HG02588 (cell line): ENCODE results near the gene BID.

Experiments used
- ATAC-seq: cut with Tn5 transposase; IDR thresholded peaks from one replicate; pipeline ENCODE4 v1.9.1; 2021; ENCODE audit warnings: mild to moderate bottlenecking, moderate library complexity; ENCODE audit not compliant: unreplicated experiment

The BID gene

GRCh38 chr22:17739196-17739975 is 34.9 kb downstream of the BID start:
- ATAC-seq, result no peak

- ATAC-seq, result no peak
Observed at GRCh38 chr22:17738386-17739128, 35.7 kb downstream of the BID start.

- ATAC-seq, result no peak
Observed at GRCh38 chr22:17734187-17734586, 40.1 kb downstream of the BID start.

GRCh38 chr22:17733466-17733865 is 40.8 kb downstream of the BID start:
- ATAC-seq, result no peak

GRCh38 chr22:17732251-17732854 is 41.9 kb downstream of the BID start:
- ATAC-seq, result no peak

DNA sequence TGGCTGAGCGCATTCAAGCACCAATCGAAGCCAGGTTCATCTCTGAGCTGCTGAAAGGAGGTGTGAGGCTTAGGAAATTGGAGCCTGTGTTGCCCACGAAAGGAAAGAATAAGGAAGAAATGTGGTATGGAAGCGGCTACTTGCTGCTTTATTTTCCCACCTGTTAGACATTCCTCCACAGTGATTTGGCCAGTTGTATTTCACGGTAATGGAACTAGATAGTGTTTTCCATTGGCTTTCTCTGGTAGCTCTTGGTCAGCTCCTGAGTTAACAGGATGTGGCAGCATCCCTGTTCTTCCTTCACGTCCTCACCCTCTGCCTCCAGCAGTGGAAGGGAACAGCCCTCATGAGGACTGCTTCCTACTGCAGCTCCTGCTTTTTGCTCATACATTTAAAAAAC is 44.7 kb downstream of the BID start:
- ATAC-seq, result no peak

DNA sequence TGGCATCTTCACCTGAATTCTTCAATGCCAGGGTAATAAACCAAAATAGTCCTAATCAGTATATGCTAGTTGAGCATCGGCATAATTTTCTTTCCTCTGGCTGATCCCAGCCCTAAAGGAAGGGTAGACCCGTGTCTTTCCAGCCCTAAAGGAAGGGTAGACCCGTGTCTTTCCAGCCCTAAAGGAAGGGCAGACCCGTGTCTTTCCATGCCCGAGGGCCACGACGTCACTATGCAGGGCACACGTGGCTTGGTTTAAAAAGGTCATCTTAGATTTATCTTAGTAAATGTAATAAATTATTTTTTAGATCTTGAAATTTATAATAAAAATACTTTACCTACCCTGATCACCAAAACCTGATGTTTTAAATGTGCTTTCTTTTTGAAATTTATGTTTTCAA is 45.5 kb downstream of the BID start:
- no peak for ATAC-seq

DNA sequence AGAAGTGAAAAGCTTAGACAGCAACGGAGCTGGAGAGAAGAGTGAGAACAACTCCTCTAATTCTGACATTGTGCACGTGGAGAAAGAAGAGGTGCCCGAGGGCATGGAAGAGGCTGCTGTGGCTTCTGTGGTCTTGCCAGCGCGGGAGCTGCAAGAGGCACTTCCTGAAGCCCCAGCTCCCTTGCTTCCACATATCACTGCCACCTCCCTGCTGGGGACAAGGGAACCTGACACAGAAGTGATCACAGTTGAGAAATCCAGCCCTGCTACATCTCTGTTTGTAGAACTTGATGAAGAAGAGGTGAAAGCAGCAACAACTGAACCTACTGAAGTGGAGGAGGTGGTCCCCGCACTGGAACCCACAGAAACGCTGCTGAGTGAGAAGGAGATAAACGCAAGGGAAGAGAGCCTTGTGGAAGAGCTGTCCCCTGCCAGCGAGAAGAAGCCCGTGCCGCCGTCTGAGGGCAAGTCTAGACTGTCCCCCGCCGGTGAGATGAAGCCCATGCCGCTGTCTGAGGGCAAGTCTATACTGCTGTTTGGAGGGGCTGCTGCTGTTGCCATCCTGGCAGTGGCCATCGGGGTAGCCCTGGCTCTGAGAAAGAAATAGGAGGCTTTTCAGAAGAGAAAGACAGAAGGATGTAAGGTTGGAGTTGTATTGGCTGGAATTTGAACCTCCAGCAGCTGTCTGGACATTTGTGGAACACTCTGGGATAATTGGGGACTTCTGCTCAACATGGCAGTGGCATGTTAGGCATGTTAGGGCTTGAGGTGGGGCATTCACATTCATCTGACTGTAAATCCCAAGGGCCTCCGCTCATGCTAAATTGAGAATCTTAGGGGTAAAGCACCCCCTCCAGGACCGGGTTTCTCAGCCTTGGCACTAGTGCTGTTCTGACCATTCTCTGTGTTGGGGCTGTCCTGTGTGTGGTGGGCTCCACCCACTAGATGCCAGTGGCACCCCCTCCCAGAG is 47.1 kb downstream of the BID start:
- no peak for ATAC-seq

GRCh38 chr22:17726006-17726927 is 48.0 kb downstream of the BID start:
- ATAC-seq, result no peak

DNA sequence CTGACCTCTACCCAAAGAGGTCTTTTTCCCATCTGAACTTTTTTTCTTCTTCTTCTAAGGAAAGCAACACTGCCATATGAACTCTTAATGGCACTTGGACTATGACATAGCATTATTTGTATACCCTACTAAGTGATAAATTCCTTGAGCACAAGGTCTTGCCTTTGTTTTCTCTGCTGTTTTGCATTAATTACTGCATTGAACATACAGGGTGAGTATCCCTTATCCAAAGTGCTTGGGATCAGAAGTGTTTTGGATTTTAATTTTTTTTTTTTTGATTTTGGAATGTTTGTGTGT is 48.8 kb downstream of the BID start:
- ATAC-seq, result no peak

DNA sequence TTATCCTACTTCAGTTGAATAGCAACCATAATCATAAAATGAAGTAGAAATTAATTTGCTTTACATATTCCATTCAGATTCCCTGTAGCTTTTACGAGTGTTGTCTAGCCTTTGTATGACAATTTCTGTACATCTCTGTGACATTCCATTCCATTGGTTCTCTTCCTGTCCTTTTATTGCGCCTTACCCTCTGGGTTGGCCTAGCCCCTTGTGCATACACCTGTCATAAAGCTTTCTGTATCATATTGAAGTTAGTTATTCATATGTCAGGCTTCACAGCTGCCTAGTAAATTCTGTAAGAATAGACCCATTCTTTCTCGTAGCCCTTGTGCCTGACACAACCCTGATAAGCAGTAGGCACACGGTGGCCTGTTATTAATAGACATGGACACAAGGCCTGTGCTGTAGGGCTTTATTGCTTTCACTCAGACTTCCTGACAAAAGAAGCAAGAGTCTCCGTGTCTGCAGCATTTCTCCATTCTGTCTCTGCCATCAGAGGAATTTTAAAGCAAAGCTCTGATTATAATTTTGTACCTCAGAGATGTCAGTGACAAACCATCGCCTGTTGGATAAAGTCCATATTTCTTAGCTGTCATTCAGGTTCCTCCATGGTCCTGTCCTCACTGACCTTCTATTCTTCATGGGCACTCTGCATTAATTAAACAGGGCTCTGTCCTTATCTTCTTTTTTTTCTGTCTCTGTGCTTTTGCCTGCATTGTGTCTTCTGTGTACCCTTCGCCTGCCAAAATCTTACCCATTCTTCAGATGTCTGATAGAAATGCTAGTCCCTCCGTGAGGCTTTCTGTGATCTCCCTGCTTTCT is 49.4 kb downstream of the BID start:
- no peak for ATAC-seq

GRCh38 chr22:17724241-17724640 is 50.0 kb downstream of the BID start:
- ATAC-seq, result no peak

DNA sequence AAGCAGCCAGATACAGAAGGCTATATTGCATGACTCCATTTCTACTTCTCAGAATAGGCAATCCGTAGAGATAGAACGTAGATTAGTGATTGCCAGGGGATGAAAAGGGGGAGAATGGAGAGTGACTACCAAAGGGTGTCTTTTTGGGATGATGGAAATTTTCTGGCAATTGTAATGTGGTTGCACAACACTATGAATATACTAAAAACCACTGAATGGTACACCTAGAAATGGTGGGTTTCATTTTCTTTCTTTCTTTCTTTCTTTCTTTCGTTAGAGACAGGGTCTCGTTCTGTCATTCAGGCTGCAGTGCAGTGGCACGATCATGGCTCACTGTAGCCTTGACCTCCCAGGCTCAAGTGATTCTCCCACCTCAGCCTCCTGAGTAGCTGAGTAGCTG is 54.4 kb downstream of the BID start:
- no peak for ATAC-seq

- ATAC-seq, result no peak
Observed at GRCh38 chr22:17717708-17718107, 56.6 kb downstream of the BID start.

GRCh38 chr22:17716529-17716928 is 57.7 kb downstream of the BID start:
- no peak for ATAC-seq

- ATAC-seq, result no peak
Observed at GRCh38 chr22:17712441-17712840, 61.8 kb downstream of the BID start.

DNA sequence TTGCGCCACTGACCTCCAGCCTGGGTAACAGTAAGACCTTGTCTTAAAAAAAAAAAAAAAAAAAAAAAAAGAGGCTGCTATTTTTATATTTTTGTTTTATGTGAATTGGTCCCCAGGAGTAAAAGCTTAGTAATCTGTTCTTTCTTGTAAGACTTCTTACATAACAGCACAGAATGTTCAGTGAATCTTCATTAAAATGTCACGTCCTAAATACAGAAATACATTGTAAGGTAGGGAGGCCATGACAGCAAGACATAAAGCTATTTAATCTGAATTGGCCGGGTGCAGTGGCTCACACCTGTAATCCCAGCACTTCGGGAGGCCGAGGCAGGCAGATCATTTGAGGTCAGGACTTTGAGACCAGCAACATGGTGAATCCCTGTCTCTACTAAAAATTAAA is 64.2 kb downstream of the BID start:
- ATAC-seq, result no peak

- no peak for ATAC-seq
Observed at GRCh38 chr22:17707526-17707925, 66.7 kb downstream of the BID start.

GRCh38 chr22:17706947-17707346 is 67.3 kb downstream of the BID start:
- no peak for ATAC-seq
